ENCODE results near the gene LIMK2.
"Not testable (repeated sequence)": the region's sequence is repeated elsewhere in the genome, so short reads cannot be mapped to it uniquely, and the experiment has no call there.

Gene LIMK2

GRCh38 chr22:31244046-31244942, 32.2 kb downstream of the LIMK2 start:
- DNase-seq (ENCODE audit: low read depth), result no peak

DNA sequence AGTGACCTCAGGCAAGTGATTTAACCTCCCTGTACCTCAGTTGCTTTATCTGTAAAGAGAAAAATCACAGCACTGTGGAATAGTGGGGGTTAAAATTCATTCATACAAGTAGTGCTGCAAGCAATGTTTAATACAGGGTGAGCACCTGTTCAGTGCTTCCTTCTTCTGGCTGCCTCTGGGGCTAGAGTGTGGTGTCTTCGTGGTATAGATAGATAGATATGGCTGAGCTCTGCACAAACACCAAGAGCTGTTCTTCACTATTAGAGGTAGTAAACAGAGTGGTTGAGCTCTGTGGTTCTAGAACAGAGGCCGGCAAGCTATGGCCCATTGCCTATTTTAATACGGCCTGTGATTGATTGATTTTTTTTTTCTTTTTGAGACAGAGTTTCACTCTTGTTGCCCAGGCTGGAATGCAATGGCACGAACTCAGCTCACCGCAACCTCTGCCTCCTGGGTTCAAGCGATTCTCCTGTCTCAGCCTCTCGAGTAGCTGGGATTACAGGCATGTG, 32.9 kb downstream of the LIMK2 start:
- DNase-seq (ENCODE audit: low read depth), result no peak

GRCh38 chr22:31245998-31246397, 33.9 kb downstream of the LIMK2 start:
- DNase-seq (ENCODE audit: low read depth), result not testable (repeated sequence)

DNA sequence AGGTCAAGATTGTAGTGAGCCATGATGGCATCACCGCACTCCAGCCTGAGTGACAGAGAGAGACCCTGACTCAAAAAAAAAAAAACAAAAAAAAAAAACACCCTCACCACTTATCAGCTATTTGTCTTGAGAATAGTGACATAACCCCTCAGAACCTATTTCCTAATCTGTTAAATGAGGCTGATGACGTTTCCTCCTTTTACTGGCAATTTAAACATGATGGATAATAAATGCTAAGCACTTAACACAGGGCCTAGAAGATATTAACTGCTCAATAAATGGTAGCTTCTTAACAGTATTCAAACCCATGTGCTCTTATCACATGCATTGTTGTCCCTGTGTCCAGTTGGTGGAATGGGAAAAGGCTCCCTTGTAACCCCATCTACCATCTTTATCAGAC, 34.6 kb downstream of the LIMK2 start:
- no peak for DNase-seq (ENCODE audit: low read depth)

- DNase-seq (ENCODE audit: low read depth), result no peak
These were observed 35.6 kb downstream of the LIMK2 start for GRCh38 chr22:31247726-31248125.

GRCh38 chr22:31248138-31248745, 36.1 kb downstream of the LIMK2 start:
- peak; percentile 38 for DNase-seq (ENCODE audit: low read depth)

GRCh38 chr22:31248965-31249958, 37.2 kb downstream of the LIMK2 start:
- DNase-seq (ENCODE audit: low read depth), result no peak

DNA sequence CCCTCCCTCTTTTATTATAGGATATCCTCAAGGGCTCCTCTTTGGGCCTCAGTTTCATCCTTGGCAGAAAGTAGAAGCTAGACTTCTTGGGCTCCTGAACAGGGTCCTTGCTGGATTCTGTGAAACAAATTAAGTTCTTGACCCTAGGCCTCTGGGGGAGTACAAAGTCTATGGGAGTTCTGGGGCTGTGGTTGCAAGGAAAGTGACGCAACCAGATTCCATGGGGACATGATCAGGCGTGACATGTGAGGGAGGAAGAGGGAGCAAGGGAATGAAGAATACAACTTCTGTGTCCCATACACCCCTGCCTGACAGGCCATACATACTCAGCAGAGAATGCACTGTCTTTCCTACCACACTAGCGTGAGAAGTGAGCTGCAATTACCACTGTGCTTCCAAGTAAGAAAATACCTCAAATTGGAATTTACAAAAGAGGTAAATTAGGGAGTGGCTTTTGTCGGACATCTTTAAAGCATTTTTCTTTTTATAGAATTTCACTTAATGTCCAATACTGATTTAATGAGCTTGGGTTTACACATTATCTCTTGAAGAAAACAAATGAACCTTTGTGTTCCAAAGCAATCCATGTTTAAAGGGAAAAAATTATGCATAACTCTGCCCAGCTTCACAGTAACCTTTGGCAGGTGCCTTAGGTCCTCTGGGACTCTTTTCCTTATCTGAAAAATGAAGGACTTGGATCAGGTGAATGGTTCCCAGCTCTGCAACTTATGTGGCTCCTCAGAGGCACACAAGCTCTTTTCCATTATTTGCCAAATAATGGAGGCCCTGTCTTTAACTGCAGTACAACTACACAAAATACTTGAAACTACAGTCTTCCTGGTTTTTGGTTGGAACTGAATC, 38.9 kb downstream of the LIMK2 start:
- no peak for DNase-seq (ENCODE audit: low read depth)

DNA sequence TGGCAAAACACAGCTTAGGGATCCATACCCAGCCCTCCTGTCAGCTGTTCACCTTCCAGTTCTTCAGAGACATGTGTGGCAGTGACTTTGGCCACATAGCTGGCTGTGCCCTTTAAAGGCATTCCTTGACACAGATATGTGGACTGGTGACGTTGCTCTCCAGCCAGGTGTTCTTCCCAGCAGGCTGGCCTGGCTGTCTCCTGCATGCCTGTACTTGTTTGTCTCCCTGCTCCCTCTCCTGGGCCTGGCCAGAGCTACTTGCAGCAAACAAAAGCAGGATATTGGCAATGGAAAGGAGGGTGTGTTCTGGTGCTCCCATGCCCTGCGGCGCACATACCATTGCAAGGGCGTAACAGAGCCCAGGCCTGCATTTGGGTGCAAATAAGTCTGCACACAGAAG, 41.9 kb downstream of the LIMK2 start:
- no peak for DNase-seq (ENCODE audit: low read depth)

DNA sequence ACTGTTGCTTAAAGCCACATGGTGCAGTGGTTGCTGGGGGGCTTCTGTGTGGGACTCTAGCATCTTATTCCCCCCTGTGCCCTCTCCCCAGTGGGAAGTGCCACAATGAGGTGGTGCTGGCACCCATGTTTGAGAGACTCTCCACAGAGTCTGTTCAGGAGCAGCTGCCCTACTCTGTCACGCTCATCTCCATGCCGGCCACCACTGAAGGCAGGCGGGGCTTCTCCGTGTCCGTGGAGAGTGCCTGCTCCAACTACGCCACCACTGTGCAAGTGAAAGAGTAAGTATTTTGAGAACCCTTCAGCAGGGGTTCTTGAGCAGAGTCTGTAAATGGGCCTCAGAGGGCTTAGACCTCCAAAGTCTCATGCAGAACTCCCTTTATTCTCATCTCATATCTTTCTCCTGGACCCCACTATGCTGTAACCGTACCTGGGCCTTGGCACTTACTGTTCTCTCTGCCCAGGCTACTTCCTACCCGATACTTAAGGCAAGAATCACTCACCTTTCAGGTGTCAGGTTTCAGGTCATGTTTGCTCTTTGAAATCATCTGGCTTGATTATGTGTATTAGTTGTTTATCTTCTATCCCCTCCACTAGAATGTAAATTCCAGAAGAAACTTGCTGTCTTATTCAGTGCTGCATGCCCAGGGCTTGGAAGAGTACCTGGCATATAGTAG, 47.8 kb downstream of the LIMK2 start:
- DNase-seq (ENCODE audit: low read depth), result no peak

GRCh38 chr22:31260474-31260856, 48.4 kb downstream of the LIMK2 start:
- no peak for DNase-seq (ENCODE audit: low read depth)

- no peak for DNase-seq (ENCODE audit: low read depth)
These were observed 50.4 kb downstream of the LIMK2 start for GRCh38 chr22:31262312-31263133.

DNA sequence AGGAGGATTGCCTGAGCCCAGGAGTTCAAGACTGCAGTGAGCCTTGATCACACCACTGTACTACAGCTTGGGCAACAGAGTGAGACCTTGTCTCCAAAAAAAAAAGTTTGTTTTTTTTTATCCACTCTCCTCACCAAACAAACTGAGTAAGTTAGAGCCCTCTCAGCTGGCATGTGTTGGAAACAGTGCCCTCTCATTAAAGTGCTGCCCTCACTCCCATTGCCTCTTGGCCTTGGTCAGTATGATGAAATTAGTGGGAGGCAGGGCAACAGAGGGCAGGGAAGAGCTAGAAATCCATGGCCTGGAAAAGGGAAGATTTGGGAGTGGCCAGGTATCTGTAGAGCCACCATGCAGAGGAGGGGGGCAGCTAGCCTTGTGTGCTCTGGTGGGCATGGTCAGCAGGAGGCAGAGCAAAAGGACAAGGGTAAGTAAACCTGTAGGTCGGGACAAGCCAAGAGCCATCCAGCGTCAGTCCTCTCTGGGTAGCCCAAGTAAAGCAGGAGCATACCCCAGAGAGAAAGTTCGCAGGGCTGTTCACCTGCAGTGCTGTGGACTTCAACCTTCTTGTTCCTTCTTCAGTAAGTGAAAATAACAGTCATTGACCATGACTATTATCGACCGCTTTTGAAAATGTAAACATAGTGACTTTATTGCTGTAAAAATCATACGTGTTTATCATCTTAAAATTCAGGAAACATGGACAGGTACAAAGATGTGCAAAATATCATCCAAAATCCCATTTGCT, 52.0 kb downstream of the LIMK2 start:
- DNase-seq (ENCODE audit: low read depth), result no peak

DNA sequence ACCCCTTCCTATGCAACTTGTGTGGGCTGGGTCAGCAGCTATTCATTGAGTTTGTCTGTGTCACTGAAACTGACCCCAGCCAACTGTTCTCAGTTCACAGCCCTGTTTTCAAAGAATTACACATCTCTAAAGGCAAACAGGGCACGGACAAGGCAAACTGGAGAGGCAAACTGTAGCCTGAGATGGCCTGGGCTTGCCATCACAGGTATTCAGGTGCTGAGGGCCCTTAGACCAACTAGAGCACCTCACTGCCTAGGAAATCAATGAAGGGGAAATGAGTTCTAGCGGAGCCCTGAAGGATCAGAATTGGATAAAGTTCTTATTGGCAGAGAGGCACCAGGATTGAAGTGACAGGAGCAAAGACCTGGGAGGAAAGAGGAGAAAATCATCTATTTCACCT, 56.2 kb downstream of the LIMK2 start:
- DNase-seq (ENCODE audit: low read depth), result no peak

DNA sequence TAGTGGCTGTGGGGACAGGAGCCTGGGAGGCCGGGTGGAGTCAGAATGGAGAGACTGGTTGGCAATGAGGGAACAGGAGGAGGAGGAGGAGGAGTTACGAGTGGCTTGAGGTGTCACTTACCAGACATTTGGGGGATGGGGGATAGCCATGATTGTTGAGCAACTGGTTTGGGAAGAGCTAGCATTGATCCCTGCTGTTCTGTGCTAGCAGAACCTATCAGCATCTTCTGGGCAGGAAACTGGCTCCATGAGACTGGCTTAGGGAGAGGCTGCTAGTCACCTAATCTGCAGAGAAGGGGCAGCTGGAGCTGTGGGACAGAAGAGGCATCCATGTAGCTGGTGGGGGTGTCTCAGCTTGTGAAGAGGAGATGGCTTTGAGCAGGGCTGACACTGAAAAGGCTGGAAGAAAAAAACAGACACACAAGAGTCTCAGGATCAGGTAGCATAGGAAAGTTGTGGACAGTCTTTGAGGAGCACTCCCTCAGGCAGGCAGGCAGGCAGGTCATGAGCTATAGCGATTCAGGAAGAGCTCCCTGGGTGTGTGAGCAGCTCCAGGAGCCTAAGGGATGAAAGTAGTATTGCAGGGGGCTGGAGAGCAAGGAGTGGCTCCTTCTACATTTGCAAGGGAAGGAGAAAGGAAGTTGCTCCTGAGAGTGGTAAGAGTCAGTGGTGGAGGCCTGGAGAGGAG, 57.9 kb downstream of the LIMK2 start:
- DNase-seq (ENCODE audit: low read depth), result no peak

DNA sequence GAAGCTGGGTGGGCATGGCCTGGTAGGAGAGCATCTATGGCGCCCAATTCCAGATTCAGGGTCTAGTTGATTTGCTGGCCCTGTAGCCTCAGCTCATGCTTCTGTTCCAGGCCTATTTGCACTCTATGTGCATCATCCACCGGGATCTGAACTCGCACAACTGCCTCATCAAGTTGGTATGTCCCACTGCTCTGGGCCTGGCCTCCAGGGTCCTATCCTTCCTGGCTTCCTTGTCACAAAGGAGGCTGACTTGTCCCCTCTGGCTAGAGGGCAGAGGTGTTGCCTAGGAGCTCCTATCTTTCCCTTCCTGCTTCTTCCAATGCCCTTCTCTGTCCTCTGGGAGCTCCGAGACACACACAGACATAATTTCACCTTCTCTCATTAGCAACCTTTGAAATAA, 58.9 kb downstream of the LIMK2 start:
- no peak for DNase-seq (ENCODE audit: low read depth)

DNA sequence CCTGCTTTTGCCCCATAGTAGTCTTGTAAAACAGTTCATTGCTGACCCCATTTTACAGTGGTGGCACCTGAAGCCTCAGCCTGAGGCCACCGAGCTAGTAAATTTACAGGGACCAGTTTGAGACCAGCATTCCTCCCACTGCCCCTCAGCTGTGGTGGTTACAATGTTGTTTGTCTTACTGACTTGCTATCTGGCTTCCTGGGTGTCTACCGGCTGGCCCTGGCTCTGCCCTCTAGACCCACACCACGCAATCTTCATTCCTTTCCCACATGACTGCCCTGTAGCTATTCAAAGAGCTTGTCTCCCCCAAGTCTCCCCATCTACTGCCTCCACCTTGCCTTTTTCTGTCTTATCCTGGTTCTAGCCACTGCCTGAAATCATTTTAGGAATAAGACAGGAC, 59.4 kb downstream of the LIMK2 start:
- DNase-seq (ENCODE audit: low read depth), result no peak

Data from activated T-helper 1 cell treated with Interleukin-2 at 50 U/mL for 16 hours (primary cell).